CD4-positive, alpha-beta T cell treated with Interleukin-4 for 1 hour (primary cell): Measurements from ENCODE around the gene DYRK1A.

ENCODE experiments used
- DNase-seq, 2 donors: peaks; one replicate each; pipeline ENCODE4 v3.0.0-alpha.2; 2020 to 2022

DYRK1A gene

DNA sequence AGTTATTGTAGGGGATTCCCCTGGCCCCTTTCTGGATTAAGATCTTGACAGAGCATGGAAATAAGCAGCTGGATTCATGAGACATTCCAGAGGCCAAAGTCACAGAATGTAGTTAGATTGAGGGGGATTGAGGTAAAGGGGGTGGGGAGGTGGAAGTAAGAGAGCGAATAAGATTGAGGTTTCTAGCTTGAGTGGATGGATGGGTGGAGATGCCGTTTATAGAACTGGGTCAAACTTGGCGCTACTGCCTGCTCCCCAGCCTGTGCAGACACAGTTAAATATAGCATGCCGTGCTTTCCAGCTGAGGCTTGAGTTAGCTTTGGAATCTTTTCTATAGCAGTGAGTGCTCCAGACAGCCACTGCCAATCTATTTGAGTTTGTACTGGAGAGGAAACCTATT, 85.7 kb downstream of the DYRK1A start:
- no peak for DNase-seq

DNA sequence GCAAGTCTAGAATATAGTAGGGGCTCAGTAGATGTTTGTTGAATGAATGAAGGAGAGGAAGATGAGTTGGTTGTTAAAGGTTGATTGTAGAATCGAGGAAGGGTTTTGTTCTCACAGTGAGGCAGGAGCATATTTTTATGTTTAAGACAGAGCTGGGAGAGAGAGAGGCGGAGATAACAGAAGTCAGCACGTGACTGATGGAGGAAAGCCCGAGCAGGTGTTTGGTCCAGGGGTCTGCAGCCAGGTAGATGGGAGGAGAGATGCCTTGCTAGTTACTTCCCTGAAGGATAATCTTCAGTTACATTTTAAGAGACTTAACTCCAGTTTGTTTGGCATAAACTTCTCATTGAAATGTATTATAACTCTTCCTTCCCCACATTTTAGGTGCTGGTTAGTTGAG, 86.8 kb downstream of the DYRK1A start:
- no peak for DNase-seq

DNA sequence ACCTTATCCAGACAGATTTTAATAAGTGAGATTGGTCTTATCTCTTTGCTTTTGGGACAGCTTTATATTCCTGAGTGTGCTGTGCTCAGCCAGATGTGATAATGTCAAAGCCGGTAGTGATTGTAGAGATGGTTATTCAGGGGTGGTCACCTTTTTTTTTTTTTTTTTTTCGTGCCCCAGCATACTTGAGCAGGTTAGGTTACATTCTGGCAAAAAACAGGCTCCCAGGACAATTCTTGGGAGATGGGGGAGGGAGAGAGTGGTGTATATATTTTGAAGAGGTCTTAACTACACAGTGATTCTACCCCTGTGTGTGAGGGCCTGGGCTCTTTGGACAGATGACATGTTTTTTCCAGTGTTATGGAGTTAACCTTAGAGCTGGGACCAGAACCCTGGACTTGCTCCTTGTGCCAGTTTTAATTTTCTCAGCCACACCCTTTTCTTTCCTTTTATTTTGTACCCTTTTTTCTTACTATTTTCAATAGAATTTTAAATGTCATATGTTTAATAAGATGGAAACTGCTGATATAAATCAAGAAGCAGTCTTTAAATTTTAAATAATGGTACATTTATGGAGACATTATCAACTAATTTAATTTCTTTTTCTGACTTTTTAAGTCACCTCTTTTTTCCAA, 88.4 kb downstream of the DYRK1A start:
- no peak for DNase-seq

DNA sequence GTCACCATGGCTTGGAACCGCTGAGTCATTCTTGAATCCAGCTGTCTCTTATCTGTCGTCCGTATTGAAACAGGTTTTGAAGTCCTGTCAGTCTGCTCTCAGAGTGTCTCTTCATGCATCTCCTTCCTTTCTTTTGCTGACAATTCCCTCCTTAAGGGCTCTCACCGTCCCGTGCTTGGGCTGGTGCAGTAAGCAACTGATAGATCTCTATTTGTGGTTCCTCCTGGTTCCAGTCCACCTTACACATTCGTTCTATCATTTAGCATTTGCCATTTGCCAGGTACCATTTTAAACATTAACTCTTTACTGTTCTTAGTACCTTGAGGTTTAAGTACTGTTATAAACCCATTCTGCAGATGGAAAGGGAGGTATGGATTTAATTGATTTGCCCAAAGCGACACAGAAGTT, 88.9 kb downstream of the DYRK1A start:
- no peak for DNase-seq

DNA sequence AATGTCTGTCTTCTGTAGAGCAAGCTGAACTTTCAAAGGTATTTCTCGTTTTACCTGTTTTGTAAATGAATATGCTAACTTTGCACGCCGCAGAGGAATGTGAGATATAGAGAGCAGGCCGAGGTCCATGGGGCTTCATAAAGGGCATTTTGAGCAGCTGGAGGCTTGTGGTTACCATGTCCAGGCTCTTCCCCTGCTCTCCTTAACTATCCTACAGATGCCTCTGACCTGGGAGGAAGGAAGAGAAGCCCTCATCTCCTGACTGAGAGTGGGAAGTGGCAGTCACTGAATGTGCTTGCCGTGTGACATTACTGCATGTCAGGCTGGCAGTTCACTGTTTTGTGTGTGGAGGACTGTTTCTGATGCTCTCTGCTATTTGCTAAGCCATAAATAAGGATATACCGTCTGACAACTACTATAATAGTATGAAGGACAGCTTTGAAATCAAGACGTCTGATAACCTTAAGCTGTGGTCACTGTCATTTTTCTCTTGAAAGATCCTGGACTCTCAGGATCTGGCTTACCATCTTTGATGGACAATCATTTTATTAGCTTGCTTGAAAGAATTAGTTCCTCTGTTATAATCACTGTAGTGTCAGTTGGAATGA, 92.2 kb downstream of the DYRK1A start:
- DNase-seq, result no peak

DNA sequence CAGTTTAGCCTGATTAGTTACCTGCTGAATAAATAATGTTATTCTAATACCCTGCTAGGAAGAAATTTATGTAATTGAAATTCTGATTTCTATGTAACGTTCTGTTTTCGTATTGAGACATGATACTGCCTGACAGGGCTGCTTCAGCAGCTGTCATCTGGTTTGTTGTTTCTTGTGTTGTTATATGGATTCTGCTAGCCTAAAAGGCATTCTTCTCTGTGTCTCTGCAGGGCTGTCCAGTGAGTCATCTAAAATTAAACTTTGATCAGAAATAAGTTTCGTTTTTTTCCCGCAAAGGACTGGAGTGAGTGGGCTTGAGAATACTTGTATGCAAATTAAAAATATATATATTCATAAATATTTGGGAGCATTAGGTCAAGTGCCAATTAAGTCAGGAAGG, 93.0 kb downstream of the DYRK1A start:
- DNase-seq, result no peak

DNA sequence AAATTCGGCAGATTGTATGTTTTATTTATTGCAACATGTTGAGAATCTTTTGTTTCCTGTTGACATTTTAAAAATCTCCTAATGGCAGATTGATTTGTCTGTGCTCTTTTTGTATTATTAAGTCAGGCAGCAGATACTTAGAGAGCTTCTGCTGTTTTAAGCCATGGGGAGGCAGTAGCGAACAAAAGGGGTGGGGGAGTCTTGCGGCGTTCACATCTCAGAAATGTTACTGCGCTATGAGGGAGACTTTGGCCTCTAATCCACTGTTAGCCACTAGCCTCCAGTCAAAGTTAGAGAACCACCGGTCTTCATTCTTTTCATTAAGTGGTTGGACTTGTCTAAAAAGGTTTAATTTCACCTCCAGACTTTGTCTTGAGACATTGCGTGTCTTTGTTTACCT, 93.6 kb downstream of the DYRK1A start:
- DNase-seq, result peak in 1 of 2 donors; percentile 18

DNA sequence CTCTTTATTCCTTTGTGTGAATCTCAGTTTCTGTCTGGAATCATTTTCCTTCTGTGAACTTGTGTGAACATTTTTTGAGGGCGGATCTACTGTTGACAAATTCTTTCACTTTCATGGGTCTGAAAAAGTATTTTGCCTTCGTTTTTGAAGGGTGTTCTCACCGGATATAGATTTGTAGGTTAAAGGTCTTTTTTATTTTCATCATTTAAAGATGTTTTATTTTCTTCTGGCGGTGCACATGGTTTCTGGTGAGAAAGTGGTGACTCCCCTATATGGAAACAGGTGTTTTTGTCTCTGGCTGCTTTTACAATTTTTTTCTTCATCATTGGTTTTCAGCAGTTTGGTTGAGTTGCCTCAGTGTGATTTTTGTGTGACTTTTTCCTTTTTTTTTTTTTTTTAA, 94.9 kb downstream of the DYRK1A start:
- DNase-seq, result peak in 1 of 2 donors; percentile 66

DNA sequence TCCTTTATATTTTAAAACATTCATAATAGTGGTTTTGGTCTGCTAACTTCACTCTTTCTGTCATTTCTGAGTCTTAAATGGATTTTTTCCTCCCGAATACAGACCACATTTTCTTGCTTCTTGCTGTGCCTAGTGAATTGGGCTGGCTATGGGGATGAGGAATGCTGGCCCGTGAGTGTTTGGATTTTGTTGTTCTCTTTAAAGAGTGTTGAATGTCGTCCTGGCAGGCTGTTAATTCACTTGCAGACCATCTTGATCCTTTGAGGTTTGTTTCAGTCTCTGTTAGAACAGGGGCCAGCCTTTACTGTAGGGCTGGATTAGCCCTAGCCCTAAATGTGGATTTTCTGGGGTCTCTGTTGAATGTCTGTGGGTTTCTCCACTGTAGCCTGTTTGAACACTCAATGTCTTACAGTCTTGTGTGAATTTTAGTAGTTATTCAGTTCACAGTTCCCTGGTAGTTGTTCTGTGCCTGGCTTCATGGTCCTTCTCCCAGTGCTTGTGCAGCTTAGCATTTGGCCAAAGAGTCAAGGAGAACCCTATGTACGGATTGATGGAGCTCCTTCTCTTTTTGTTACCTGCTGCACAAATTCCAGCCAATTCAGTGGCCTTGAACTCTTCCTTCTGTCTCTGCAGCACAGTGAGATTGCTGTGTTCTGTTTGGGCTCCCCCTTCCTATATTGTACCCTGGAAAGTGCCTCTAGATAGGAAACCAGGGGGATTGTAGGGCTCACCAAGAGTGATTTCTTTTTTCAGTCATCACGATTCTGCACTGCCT, 95.7 kb downstream of the DYRK1A start:
- no peak for DNase-seq

DNA sequence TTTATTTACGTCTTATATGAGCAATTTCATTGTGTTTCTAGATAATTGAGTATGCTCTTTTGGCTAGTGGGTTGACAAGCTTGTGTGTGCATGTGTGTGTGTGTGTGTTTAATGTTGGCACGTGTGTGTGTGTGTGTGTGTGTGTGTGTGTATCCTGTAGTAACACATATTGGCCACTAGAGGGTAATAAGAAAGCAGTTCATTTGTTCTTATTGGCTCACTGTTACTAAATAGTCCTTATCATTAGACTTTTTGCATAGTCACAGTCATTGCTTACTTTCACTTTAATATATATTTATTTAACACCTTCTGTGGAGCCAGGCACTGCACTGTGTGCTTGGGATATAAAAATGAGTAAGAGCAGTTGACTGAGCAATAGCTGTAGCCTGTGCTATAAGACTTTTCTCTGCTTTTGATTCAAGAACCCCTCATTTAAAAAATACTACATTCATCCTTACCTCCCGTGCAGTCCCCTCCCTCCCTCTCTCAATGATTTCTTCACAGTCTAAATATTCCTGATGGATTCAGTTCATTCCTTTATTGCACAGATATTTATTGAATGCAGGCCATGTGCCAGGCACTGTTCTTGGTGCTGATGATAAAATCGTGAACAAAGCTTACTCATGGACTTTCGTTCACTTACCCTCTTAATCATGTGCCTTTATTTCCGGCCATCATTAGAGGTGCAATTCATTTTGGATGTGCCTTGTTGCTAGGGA, 96.7 kb downstream of the DYRK1A start:
- DNase-seq, result peak; percentile 45 to 75

DNA sequence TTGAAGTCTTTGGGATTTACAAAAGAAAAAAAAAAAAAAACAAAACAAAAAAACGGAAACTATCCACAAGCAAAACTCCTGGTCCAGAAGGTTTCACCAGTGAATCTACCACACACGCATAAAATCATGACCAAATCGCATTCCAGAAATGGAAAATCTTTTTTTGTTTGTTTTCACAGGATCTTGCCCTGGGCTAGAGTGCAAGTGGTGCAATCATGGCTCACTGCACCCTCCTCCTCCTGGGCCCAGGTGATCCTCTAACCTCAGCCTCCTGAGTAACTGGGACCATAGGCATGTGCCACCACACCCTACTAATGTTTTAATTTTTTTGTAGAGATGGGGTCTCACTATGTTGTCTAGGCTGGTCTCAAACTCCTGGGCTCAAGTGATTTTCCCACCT, 100.5 kb downstream of the DYRK1A start:
- DNase-seq, result no peak

DNA sequence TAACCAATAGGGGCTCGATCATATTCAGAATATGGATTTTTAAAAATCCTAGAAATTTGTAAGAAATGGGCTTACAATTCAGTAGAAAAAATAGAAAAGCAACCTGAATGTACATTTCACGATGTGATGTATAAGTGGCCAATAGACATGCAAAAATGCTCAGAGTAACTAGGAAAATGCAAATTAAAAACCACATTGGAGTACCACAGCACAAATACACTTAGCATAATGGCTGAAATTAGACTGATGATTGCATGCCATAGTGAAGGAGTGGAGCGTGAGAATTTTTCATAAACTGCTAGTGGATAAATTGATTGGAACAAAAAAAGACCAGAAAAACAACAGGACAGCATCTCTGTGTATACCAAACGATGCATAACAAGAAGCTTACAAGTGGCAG, 102.3 kb downstream of the DYRK1A start:
- DNase-seq, result no peak

DNA sequence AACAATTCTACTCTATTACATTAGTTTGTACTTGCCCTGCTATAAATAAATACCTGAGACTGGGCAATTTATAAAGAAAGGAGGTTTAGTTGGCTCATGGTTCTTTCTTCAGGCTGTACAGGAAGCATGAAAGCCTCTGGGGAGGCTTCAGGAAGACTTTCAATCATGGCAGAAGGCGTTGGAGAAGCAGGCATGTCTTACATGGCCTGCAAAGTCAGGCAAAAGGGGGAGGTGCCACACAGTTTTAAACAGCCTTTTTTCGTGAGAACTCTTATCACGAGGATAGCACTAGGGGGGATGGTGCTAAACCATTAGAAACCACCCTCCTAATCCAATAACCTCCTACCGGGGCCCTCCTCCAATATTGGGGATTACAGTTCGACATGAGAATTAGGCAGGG, 102.9 kb downstream of the DYRK1A start:
- no peak for DNase-seq

DNA sequence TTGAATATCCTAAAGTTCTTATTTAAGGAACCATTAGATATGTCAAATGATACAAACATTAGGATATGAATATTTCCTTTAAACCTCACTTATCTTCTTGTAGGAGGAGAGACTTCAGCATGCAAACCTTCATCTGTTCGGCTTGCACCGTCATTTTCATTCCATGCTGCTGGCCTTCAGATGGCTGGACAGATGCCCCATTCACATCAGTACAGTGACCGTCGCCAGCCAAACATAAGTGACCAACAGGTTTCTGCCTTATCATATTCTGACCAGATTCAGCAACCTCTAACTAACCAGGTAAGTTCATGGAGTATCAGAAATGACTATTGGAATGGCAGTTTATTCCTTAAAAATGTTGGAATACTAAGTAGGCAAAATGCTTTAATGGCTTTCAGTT, 106.0 kb downstream of the DYRK1A start:
- DNase-seq, result no peak

DNA sequence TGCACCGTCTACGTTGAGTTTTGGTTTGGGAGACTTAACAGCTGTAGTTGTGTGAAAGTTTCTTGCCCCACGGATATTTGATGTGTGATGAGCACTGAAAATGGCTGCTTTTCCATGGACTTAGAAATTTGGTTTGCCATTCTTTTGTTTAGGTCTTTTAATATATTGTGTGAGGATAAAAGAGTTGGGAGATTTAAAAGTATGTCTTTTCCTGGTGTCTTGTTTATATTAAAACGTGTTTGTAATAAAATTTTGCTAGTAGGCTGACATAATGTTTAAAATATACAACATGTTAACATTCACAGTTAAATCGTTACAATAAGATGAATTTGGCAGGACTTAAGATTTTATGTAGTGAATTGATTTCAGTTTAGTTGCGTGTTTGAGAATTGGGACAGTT, 106.9 kb downstream of the DYRK1A start:
- DNase-seq, result no peak

DNA sequence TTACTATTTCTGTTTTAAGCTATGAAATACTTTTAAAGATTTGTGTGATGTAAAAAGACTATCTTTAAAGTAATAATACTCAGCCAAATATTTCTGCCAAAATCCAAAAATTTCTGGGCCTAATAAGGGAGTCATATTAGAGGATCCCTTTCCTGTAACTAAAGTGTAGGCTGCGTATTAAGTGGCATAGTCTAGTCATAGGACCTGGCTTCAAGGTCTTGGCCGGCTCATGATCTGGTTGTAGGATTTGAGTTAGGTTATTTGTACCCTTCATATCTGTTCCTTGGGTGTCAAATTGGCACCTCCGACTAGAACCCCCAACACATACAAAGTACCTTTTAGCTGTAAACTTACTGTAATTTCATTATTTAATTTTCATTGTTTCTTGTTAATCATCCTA, 107.8 kb downstream of the DYRK1A start:
- no peak for DNase-seq

DNA sequence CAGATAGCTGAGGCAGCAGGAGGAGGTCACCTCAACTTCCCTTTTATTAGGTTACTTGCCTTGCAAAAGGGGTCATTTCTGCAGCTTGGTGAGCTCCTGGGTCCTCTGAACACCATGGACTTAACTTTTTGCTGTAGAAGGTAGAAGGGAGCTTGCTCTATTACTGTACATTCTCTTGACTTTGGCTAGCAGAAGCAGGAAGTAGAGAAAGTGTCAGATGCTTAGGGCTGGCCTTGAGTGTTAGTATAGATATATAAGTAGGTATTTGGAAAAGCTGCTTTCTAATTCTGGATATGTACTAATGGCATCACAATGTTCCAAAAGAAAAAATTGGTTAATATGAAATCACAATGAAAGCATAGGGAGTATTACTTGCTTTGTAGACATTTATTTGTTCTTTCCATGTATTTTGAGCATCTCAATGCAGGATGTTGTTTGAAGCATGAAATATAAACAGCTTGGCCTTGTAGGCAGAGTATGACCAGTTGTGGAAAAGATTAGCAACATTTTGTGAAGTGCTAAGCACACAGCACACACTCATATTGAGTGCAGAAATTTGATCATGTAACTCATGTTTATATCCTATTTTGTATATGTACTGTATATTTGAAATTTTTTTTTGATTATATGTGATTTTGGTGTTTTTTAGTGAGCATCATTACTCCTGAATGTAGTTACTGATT, 108.8 kb downstream of the DYRK1A start:
- DNase-seq, result no peak

DNA sequence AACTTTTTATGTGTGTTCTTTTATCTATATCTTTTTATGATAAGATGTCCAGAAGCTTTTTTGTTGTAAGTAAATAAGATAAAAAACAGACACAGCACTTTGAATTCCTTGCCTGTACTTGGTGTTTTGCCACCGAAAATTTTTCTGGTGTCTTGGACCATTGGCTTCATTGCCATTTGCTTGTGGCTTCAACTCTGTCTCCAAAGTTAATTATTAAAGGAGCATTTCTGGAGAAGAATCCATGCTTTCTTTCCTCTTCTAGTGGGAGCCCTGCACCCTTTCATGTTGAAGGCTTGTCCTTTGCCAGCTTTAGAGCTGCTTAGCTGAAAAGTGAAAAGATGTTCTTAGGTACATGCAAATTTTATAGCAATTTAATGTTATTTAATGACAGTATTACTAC, 112.2 kb downstream of the DYRK1A start:
- DNase-seq, result no peak

DNA sequence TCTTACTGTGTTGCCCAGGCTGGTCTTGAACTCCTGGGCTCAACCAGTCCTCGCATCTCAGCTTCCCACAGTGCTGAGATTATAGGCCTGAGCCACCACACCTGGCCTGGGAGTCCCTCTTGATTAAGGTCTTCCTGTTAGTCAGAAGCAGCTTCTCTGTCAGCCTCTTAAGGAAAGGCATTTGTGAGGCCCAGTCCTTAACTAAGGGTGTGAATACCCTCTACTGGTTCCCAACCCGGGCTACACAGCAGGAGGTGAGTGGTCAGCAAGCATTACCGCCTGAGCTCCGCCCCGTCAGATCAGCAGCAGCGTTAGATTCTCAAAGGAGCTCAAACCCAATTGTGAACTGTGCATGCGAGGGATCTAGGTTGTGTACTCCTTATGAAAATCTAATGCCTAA, 117.2 kb downstream of the DYRK1A start:
- DNase-seq, result no peak

DNA sequence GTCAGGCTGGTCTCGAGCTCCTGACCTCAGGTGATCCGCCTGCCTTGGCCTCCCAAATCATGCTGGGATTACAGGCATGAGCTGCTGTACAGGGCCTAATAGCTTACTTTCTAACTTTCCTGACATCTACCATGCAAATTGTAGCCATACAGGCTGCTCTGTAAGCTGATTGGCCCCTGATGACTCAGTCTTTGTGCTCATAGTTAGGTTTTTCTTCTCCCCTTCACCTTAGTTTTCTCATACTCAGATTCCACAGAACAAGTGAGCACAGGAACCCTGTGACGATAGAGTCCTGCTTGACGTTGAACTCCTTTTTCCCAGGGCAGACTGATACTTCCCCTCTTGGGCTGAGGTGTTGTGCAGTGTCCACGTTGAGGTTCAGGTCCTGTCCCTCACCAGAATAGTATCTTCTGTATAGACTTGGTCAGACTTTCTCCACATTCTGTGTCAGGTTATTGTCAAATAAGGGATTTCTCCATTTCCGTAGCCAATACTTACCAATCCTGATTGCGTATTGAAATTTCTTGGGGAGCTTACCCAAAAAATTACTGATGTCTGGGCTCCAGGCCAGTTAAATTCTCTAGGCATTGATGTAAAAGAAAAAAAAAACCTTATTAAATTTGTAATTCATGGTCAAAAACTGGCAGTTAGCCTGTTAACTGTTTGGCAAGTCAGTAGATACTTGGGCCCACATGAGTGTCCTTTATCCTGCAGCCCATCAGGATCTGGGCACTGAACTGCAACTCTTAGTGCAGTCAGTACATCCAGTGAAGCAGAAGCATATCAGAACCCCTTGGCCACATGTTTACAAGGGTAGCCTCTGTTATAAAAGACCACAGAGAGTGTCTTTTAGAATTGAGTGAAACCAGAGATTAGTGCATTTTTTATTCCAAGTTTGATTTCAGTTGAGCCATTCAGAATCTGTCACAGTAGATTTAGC, 118.2 kb downstream of the DYRK1A start:
- no peak for DNase-seq

DNA sequence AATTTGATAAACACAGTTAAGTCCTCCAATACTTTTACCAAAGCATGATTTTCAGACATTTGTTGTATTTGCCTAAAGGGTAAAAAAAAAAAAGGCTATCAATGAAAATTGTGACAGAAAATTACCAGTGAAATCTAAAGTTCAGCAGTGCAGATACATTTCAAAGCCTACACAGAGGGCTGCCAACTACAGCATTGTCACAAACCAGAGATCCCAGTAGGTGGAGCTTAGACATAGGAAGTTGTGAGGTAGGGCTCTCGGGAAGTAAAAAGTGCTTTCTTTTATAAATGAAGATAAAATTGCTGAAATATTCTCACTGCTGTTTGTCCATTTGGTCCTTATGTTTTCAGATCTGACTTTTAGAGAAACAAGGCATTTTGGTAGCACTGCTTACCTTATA, 123.0 kb downstream of the DYRK1A start:
- no peak for DNase-seq

DNA sequence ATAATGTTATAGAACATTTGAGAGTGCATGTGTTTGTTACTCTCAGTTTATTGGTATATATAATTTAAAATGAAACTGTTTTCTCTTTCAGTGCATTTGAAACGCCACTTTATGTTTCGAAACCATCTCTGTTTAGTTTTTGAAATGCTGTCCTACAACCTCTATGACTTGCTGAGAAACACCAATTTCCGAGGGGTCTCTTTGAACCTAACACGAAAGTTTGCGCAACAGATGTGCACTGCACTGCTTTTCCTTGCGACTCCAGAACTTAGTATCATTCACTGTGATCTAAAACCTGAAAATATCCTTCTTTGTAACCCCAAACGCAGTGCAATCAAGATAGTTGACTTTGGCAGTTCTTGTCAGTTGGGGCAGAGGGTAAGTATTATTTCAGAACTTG, 123.5 kb downstream of the DYRK1A start:
- DNase-seq, result no peak
